Hepatocyte (in vitro differentiated cells): ENCODE results near the gene SLC22A12. TPM values are rescaled to one million over a fixed set of nuclear protein-coding genes. Genes with fewer than 3 reads are reported as not detected.

ENCODE experiments used
- DNase-seq: peaks from one replicate; pipeline ENCODE4 v3.0.0-alpha.2; 2016; ENCODE audit warnings: low spot score
- H2AFZ ChIP-seq: fragments of 200-600 bp; sonication (generic); 2 replicates; pipeline ENCODE4 v1.6.0; 2016; ENCODE audit warnings: antibody characterized with exemption, mild to moderate bottlenecking
- H3K27ac ChIP-seq: fragments of 200-600 bp; sonication (generic); 2 replicates; pipeline ENCODE4 v1.5.1; 2016; ENCODE audit warnings: mild to moderate bottlenecking
- H3K27me3 ChIP-seq: fragments of 200-600 bp; sonication (generic); 2 replicates; pipeline ENCODE4 v1.6.1; 2016
- H3K36me3 ChIP-seq: fragments of 200-600 bp; sonication (generic); replicated peaks from 2 replicates; pipeline ENCODE4 v1.5.1; 2016; ENCODE audit warnings: low read depth; ENCODE audit not compliant: insufficient read depth
- H3K4me1 ChIP-seq: fragments of 200-600 bp; sonication (generic); 2 replicates; pipeline ENCODE4 v1.5.1; 2016; ENCODE audit warnings: mild to moderate bottlenecking, moderate library complexity; ENCODE audit not compliant: insufficient read depth
- H3K4me2 ChIP-seq: fragments of 200-600 bp; sonication (generic); 2 replicates; pipeline ENCODE4 v1.6.0; 2016
- H3K4me3 ChIP-seq: fragments of 200-600 bp; sonication (generic); 2 replicates; pipeline ENCODE4 v1.5.1; 2016; ENCODE audit warnings: mild to moderate bottlenecking
- H3K79me2 ChIP-seq: fragments of 200-600 bp; sonication (generic); 2 replicates; pipeline ENCODE4 v1.6.0; 2017; ENCODE audit warnings: mild to moderate bottlenecking
- H3K9me2 ChIP-seq: fragments of 200-600 bp; sonication (generic); replicated peaks from 2 replicates; pipeline ENCODE4 v1.6.0; 2017; ENCODE audit warnings: mild to moderate bottlenecking; ENCODE audit not compliant: insufficient read depth
- H3K9me3 ChIP-seq: fragments of 200-600 bp; sonication (generic); 2 replicates; pipeline ENCODE4 v1.5.1; 2016; ENCODE audit warnings: low read depth, mild to moderate bottlenecking
- H4K20me1 ChIP-seq: fragments of 200-600 bp; sonication (generic); 2 replicates; pipeline ENCODE4 v1.6.0; 2016; ENCODE audit warnings: mild to moderate bottlenecking; ENCODE audit not compliant: insufficient read depth, poor library complexity, severe bottlenecking
- EZH2 ChIP-seq: fragments of 200-600 bp; sonication (generic); IDR thresholded peaks from 2 replicates; pipeline ENCODE4 v1.6.1; 2016; ENCODE audit warnings: antibody characterized with exemption, mild to moderate bottlenecking, borderline replicate concordance
- EZH2phosphoT487 ChIP-seq: fragments of 200-600 bp; sonication (generic); IDR thresholded peaks from one replicate; pipeline ENCODE4 v1.6.1; 2018; ENCODE audit warnings: antibody characterized with exemption, mild to moderate bottlenecking, low read depth, moderate library complexity; ENCODE audit not compliant: unreplicated experiment, severe bottlenecking
- WGBS: methylation state at CpG from one replicate; pipeline ENCODE4 v1.1.6; 2016; ENCODE audit warnings: low lambda C conversion rate; ENCODE audit errors: missing lambda C conversion rate; 5-methylcytosine and 5-hydroxymethylcytosine counted together
- polyA plus RNA-seq: library from polyadenylated mRNA; unstranded; fragments of >200 nt; fragmentation: Nextera tagmentation; extraction: Ambion mirVana; gene quantifications from 2 replicates; pipeline ENCODE4 v1.2.1, GENCODE V29; 2016
- total RNA-seq: library from RNA; depleted of rRNA; stranded (reverse); fragments of >200 nt; gene quantifications from 2 replicates; pipeline ENCODE4 v1.2.3, GENCODE V29; 2014
- TF ChIP-seq, protein P1 (sequence below): fragments of 200-600 bp; sonication (generic); IDR thresholded peaks from 2 replicates; pipeline ENCODE4 v1.5.1; 2016; ENCODE audit warnings: antibody characterized with exemption, mild to moderate bottlenecking; ENCODE audit not compliant: poor library complexity

Gene SLC22A12
- total and polyA plus RNA-seq, 2 experiments from 2014 or later = 0.11 TPM; not detected in 1

DNA sequence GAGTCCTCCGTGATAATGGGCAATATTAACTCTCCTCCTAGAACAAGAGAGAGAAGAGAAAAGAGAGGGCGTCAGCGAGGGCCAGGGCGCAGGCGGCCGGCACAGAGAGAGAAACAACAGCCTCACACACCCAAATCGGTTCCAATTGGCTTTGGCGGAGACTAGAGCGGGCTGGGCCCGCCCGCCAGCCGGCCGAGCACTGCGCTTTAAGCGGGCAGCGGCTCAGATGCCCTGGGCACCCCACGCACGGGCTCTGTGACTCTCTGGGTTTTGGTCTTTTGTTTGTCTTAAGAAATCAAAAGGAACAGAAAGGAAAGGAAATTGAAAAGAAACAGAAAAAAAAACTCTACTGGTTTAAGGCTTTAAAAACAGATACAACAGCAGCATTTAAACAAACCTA is 17.0 kb downstream of the SLC22A12 start:
- DNase-seq = no peak
- H3K27ac ChIP-seq = no peak overlapping the region

DNA sequence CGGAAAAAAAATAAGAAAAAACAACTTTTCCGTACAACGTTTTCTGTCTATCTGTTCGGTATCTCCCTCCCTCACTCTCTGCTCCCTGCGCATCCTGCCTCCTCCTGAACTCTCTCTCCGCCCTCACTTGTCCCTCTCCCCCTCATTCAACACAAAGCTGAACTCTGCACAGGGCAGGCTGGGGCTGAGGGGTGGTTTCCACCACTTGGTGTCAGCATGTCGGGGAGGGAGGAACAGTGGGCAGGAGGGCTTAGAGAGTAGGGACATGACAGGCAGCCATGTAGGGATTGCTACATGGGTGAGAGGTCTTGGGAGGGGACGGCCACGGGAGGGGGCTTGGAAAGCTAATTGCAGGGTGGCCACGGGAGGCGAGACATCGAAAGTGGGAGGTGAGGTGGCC is 17.6 kb downstream of the SLC22A12 start:
- no peaks in the 10 kb centered on the region for H3K9me3 ChIP-seq
- H3K4me2 ChIP-seq = no peak overlapping the region
- no peak overlapping the region for H3K27ac ChIP-seq
- no peaks in the 10 kb centered on the region for H4K20me1 ChIP-seq
- no peak for TF ChIP-seq EZH2
- TF ChIP-seq, protein P1, sequence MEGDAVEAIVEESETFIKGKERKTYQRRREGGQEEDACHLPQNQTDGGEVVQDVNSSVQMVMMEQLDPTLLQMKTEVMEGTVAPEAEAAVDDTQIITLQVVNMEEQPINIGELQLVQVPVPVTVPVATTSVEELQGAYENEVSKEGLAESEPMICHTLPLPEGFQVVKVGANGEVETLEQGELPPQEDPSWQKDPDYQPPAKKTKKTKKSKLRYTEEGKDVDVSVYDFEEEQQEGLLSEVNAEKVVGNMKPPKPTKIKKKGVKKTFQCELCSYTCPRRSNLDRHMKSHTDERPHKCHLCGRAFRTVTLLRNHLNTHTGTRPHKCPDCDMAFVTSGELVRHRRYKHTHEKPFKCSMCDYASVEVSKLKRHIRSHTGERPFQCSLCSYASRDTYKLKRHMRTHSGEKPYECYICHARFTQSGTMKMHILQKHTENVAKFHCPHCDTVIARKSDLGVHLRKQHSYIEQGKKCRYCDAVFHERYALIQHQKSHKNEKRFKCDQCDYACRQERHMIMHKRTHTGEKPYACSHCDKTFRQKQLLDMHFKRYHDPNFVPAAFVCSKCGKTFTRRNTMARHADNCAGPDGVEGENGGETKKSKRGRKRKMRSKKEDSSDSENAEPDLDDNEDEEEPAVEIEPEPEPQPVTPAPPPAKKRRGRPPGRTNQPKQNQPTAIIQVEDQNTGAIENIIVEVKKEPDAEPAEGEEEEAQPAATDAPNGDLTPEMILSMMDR = no peak
- no peak for TF ChIP-seq EZH2phosphoT487
- H2AFZ ChIP-seq = no peak overlapping the region
- H3K4me1 ChIP-seq = no peaks in the 10 kb centered on the region
- H3K4me3 ChIP-seq = no peak overlapping the region
- H3K27me3 ChIP-seq = no peaks in the 10 kb centered on the region
- 86% methylated on average over 12 of the region's 12 CpGs for WGBS
- H3K79me2 ChIP-seq = no peaks in the 10 kb centered on the region
- H3K36me3 ChIP-seq = no peaks in the 10 kb centered on the region
- no peaks in the 10 kb centered on the region for H3K9me2 ChIP-seq
- no peak for DNase-seq

More for the DNA sequence above, 17.0 kb downstream of the SLC22A12 start:
- Histone ChIP-seq H3K9me3 (no peaks in the 10 kb centered on the region), H3K4me2 (no peak overlapping the region), H3K4me3 (no peak overlapping the region), H3K79me2 (no peaks in the 10 kb centered on the region), H3K4me1 (no peaks in the 10 kb centered on the region), H3K27me3 (no peaks in the 10 kb centered on the region), H4K20me1 (no peaks in the 10 kb centered on the region), H3K9me2 (no peaks in the 10 kb centered on the region), H2AFZ (no peak overlapping the region), H3K36me3 (no peaks in the 10 kb centered on the region)
- no peak for TF ChIP-seq EZH2phosphoT487
- TF ChIP-seq, protein P1 = no peak
- no peak for TF ChIP-seq EZH2
- WGBS = 88% methylated on average over 17 of the region's 18 CpGs

DNA sequence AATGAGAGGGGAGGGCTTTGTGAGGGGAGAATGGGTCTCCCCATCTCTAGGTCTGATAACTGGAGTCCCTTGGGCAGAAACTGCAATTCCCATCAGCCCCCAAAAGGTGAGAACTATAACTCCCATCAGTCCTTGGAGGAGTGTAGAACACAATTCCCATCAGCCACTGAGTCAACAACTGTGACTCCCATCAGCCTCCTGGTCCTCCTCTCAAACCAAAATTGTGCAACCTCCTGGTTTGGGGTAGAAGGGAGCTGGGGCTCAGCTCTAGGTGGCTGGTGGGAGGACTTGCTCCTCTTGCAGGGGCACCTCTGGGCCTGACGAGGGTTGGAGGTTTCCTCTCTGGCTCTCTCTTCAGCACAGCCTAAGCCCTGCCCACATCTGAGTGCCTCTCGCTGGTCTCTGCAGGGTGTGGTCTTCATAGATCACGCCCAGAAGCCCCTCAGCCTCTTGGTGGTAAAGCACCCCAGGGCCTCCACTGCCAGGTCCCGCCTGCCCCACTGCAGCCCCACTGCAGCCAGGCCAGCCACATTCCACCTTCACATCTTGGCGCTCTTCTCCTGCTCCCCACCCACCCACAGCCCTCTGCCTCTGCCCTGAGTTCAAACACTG is 18.5 kb downstream of the SLC22A12 start:
- H2AFZ ChIP-seq = no peak overlapping the region
- no peak for DNase-seq
- no peaks in the 10 kb centered on the region for H3K4me1 ChIP-seq
- H3K9me2 ChIP-seq = no peaks in the 10 kb centered on the region
- no peaks in the 10 kb centered on the region for H3K36me3 ChIP-seq
- TF ChIP-seq, protein P1 = no peak
- TF ChIP-seq EZH2 (no peak), EZH2phosphoT487 (no peak)
- no peaks in the 10 kb centered on the region for H3K27me3 ChIP-seq
- H3K4me2 ChIP-seq = no peak overlapping the region
- no peaks in the 10 kb centered on the region for H3K79me2 ChIP-seq
- 86% methylated on average over 5 of the region's 5 CpGs for WGBS
- H3K4me3 ChIP-seq = no peak overlapping the region
- no peaks in the 10 kb centered on the region for H3K9me3 ChIP-seq
- no peaks in the 10 kb centered on the region for H4K20me1 ChIP-seq
- H3K27ac ChIP-seq = no peak overlapping the region
